Tongue (tissue), 2 donors: ENCODE data around the gene TOR2A. TPM values are rescaled to one million over a fixed set of nuclear protein-coding genes. Genes with fewer than 3 reads are reported as not detected.
A peak's percentile ranks its signal among the peaks of the same experiment; 100 is the strongest.

Experiments used
- DNase-seq: peaks from one replicate; pipeline ENCODE4 v3.0.0-alpha.2; 2015
- total RNA-seq: library from RNA; depleted of rRNA; stranded (reverse); fragments of >200 nt; gene quantifications from one replicate; pipeline ENCODE4 v1.2.3, GENCODE V29; 2014

TOR2A gene
- total RNA-seq, 1 donor from 2014 or later, result 2.8 TPM

DNA sequence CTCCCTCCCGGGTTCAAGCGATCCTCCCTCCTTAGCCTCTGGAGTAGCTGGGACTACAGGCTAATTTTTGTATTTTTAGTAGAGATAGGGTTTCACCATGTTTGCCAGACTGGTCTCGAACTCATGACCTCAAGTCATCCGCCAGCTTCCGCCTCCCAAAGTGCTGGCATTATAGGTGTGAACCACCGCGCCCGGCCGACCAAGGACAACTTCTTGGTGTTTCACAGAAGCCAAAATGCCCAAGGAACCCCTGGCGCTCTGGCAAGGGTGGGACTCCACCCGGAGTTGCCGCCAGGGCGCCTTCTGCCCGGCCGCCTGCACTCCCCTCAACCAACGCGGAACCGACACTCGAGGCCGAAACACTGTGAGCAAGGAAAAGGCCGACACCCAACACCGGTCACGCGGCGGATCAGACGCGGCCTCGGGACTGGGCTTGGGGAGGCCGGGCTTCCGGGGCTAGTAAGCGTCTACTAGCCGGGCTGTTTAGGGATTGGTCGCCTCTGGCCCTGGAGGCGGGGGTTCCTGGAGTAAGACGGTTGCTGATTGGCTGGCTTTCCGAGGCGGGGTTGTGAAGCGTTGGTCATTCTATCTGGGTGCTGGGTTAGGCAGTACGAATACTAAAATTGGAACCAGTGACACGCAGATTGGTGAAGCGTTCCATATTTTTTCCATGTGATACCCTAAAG lies 36.0 kb downstream of the TOR2A start:
- peak; percentile 98 for DNase-seq

DNA sequence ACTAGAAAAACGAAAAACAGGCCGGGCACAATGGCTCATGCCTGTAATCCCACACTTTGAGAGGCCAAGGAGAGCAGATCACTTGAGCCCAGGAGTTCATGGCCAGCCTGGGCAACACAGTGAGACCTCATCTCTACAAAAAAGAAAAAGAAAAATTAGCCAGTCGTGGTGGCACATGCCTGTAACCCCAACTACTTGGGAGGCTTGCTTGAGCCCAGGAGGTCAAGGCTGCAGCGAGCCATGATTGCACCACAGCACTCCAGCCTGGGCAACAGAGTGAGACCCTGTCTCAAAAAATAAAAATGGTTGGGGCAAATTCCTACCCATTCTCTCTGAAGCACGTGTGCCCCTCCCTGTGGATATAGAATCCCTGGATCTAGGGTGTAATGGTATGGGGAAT lies 36.7 kb downstream of the TOR2A start:
- no peak for DNase-seq

DNA sequence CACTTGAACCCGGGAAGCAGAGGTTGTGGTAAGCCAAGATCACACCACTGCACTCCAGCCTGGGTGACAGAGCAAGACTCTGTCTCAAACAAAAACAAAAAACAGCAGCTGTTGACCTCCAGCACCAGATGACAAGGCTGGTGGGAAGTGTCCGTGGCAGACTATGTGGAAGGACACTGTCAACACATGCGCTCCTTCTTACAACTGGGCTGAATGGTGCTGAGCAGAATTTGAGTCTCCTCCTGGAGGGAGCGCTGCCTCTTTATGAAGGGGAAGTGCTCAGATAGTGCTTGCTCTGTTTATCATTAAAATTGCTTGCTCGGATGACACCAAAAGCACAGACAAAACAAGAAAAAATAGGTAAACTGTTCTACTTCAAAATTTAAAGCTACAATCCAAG lies 37.5 kb downstream of the TOR2A start:
- DNase-seq, result no peak

DNA sequence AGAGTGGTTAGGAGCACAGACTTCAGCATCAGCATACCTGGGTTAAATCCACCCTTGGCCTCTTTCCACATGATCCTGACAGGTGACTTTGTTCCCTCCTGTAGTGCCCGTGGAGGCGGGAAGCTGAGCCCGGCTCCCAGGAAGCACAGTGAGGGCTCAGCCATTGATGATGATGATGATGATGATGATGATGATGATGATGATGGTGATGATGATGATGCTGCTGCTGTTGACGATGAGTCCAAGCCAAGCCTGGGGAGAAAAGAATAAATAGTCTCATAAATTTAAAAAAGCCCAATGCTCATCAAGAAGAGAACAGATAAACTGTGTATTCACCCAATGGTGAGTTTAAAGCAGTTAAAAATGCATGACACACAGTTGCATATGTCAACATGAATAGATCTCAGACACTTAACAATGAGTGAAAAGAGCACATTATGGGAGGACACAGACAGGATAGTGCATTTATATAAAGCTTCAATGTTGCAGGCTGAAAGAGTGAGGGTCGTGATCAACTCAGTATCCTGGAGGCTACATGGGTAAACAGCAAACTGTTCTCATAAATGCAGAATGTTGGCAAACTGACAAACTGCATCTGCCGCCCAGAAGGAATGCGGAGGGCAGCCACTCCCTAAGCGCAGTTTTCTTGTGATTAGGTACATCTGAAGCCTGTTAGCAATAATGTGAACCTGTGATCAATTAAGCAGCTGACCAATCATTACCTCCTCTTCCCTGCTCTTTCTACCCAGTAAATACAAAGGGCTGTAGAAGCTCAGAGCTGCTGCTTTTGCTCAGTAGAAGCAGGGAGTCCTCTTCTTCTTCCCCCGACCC lies 40.0 kb downstream of the TOR2A start:
- DNase-seq, result no peak

DNA sequence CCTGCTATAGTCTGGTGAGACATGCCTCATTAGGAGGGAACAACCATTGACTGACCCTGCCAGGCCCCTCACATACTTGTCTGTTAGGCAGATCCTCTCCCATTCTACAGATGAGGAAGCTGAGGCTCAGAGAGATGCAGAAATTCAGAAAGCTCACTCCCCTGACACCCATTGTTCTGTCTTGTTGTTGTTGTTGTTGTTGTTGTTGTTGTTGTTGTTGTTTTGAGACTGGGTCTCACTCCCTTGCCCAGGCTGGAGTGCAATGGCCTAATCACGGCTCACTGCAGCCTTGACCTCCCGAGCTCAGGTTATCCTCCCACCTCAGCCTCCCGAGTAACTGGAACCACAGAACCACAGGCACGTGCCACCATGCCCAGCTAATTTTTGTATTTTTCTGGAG lies 41.4 kb downstream of the TOR2A start:
- no peak for DNase-seq

DNA sequence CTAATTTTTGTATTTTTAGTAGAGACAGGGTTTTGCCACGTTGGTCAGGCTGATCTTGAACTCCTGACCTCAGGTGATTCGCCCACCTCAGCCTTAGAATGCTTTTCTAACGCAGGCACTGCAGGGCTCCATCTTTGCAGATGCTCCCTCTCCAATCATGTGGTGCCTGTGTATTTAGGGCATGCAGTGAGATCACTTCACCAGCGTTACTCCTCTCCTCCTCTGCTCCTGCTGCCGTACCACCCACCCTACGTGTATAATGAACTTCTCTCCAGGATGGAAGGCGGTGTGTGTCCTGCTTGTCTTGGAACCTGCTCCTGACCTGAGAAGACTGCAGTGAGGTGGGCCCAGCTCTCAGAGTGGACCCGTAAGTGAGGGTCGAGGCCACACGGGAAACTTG lies 42.0 kb downstream of the TOR2A start:
- no peak for DNase-seq

DNA sequence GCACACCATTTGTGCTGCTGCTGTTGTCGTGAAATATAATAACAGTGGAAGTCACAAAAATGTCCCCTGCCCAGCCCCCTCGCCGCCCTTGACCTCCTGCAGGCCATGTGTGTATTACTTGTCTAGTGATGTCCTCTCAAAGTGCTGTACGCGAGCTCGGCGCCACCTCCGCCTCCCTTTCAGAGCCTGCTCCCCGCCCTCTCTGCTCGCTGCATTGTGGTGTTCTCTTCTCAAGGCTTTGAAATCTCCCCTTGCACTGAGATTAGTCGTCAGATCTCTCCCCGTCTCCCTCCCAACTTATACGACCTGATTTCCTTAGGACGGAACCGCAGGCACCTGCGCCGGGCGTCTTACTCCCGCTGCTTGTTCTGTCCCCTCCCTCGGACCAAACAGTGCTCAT lies 43.0 kb downstream of the TOR2A start:
- DNase-seq, result no peak

DNA sequence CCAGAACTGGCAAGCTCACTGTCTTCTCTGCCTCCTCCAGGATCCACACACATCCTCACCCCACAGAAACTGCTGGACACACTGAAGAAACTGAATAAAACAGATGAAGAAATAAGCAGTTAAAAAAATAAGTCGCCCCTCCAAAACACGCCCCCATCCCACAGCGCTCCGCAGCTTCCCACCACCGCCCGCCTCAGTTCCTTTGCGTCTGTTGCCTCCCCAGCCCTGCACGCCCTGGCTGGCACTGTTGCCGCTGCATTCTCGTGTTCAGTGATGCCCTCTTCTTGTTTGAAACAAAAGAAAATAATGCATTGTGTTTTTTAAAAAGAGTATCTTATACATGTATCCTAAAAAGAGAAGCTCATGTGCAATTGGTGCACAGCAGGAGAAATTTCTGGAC lies 44.4 kb downstream of the TOR2A start:
- no peak for DNase-seq

DNA sequence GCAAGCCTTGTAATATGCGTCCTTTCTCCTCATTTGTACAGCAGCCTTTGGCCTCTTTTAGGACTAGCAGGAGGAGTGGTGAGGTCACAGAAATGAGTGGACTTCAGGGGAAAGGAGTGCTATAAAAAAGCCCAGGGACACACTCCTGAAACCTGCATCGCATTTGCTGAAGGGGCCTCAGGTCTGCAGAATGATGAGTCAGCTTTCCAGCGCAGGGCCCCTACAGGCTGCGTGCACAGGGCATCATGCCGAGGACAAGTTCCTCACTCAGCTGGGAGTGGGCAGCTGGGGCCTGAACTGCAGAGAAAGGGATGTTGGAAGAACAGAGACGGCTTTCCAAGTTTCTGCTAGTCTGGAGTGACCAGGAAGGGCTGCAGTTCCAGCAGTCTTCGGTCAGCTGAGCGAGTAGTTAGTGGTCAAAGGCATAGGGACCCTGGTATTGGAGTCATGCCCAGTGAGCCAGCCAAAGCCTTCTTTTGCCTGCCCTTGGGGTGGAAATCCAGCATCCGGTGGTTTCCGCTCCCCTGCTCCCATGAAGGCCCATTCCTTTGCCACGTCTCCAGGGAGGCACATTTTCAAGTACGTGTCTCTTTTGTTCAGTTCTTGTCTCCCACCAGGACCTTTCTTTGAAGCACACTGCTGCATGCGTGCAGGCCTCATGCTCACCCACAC lies 45.6 kb downstream of the TOR2A start:
- DNase-seq, result no peak

DNA sequence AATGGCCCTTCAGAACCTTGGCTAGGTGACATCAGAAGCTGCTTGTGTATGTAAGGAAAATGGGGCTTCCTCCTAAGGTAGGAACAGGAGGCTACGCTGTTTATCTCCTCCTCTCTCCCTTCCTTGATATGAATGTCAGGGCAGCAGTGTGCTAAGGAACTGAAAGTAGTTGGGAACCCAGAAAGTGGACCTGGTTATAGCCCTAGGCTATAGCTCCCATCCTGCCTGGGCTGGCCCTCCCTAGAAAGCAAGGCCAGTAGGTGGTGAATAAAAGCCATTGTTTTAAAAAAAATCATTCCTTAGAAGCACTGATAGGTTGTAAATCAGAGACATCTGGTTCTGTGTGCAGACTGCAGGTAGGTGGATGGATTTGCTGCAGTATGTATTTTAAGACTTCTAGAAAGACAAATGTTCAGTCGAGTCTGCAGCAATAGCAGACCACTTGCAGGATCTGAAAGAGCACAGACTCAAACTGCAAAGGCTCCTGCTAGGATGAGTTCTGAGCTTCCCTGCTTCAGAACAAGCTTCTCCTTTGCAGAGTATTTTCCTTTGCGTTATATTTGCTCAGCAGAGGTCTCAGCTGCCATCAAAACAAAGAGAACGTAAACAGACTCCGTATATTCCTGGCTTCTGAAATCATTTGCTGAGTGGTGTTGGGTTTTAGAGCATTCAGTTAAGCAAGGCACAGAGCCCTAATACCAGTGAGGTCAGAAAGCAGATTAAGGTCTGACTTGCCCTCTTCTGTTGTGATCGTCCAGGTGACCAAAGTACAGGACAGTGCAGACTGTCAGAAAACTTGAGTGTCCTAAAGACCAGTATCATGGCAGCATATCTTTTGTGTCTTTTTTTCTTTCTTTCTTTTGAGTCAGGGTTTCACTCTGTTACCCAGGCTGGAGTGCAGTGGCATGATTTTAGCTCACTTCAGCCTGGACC lies 48.4 kb downstream of the TOR2A start:
- DNase-seq, result no peak

DNA sequence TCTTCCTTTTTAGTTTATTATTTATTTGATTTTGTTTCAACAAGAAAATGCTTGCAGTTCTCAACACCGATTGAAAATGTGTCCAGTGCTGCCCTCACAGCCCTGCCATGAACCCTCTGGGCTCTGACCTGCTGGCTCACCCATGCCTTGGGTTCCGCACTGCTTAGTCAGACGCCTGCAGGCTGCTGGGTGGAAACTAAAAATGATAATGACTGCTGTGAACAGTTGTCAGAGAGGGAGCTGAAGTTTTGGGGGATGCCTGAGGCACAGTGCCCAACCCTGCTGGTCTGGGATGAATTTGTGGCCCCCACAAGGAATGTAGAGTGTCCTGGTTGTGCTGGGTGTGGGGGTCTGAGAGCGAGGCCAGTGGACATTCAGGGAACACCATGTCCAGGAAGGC lies 50.5 kb downstream of the TOR2A start:
- no peak for DNase-seq

DNA sequence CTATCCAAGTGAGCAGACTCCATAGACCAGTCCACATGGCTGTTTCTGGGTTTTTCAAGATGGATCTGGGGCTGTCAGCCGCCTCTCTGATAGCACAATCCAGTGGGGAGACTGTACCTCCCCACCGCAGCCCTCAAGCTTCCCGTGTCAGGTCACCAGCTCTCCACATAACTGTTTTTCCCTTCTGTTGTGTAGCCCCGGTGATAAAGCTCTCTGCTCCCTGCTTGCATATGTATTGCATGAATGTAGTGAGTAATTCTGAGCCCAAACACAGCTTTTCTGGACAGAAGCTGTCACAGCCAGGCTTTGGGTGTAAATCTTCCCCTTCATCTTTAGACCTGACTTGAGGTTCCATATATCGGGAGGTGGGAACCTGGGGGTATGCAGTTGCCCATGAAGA lies 51.4 kb downstream of the TOR2A start:
- no peak for DNase-seq

DNA sequence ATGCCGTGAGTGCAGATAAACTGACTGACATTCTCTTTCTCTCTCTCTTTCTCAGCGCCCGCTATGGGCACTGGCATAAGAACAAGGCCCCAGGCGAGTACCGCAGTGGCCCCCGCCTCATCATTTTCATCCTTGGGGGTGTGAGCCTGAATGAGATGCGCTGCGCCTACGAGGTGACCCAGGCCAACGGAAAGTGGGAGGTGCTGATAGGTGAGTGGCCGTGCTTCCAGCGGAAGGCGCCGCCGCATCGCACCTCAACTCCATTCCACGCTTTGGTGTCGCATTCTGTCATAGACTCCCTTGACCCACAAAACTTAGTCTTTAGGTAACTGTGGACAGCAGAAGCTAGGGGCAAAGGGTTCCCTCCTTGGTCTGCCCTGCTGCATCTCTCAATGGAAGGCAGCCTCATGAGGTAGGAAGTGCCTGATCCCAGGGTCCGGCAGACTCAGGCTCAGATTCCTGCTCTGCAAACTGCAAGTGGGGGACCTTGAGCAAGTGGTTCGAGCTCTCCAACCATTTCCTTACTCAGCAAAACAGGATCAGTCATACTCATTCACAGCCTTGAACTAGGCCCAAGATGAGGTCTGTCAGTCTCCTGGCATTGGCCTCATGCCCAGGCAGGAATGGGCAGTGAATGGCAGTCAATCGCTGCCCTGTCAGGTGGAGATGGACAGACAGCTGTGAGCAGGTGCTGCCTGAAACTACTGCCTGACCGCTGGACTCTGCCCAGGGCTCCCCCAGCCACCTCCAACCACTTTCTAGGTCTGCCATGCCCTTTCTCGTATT lies 52.5 kb downstream of the TOR2A start:
- no peak for DNase-seq

Other genes with a start within 250 kb of the TOR2A start
- 12.8 TPM for gene STXBP1, start 123.0 kb downstream of the TOR2A start, total RNA-seq
- not detected for gene CFAP157, start 28.3 kb downstream of the TOR2A start, total RNA-seq
- gene PTRH1, start 19.6 kb downstream of the TOR2A start, total RNA-seq, result 7.3 TPM
- gene TTC16, start 19.2 kb downstream of the TOR2A start, total RNA-seq, result not detected
- gene SH2D3C, start 43.4 kb upstream of the TOR2A start, total RNA-seq, result 13.6 TPM
- gene CDK9, start 50.7 kb upstream of the TOR2A start, total RNA-seq, result 47.2 TPM
- 52.9 TPM for gene FPGS, start 67.6 kb upstream of the TOR2A start, total RNA-seq
- 11.6 TPM for gene ENG, start 119.4 kb upstream of the TOR2A start, total RNA-seq
- 416 TPM for gene AK1, start 142.4 kb upstream of the TOR2A start, total RNA-seq
- 34.0 TPM for gene ST6GALNAC6, start 164.3 kb upstream of the TOR2A start, total RNA-seq
- 39.8 TPM for gene ST6GALNAC4, start 181.7 kb upstream of the TOR2A start, total RNA-seq
- not detected for gene PIP5KL1, start 195.5 kb upstream of the TOR2A start, total RNA-seq
- gene DPM2, start 202.6 kb upstream of the TOR2A start, total RNA-seq, result 11.6 TPM
- 13.6 TPM for gene EEIG1, start 245.7 kb upstream of the TOR2A start, total RNA-seq